Measurements from ENCODE around the gene TMEM143. TPM values are rescaled to one million over a fixed set of nuclear protein-coding genes. Genes with fewer than 3 reads are reported as not detected.
A peak's percentile ranks its signal among the peaks of the same experiment; 100 is the strongest.

TMEM143 gene
- total RNA-seq (2021; fragmentation: NEBNext Ultra II Directional; extraction: Animal tissue kit (Norgen Biotek cat#: 25700)), result 1 to 10 TPM; 5.9 to 9.7 (median 7.7) TPM
- long read RNA-seq, transcript TMEM143-201 (8 exons, 2,560 nt), result major isoform, 8 of 9 reads
- long read RNA-seq, partial matches to known transcripts, result 0 of 9 reads
- long read RNA-seq, other reads (novel, unspliced or antisense), result 0 of 9 reads

DNA sequence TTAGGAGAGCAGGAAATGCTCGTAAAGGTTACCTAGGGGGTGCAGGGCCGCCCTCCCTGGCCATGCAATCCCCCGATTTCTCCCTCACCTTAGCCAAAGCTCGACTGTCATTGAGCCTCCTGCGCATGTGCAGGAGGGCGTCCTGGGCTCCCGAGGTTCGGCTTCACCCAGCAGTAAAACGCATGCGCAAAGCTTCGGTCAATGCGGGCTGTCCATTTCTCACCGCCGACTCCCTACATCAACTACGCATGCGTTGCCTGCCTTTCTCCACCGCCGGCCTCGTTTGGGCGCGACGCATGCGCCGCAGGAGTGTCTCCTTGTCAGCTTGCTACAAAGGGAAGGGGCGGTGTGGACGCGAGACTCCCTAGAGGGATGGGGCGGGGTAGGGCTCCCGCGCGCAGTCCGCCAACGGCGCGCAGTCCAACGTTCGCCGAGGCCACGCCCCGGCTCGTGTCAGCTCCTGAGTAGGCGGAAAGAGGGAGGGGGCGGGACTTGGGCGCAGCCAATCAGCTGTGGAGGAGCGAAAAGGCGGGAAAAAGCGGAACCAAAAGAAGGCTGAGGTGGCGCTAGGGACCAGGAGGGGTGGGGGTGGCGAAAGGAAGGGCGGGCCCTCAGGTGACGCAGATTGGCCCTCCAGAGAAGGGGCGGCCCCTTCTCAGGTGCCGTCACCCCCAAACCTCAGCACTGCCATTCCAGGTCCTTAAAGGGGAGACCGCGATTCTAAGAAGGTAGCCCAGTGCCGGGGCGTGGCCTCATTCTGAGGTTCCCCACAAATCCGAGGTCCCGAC lies at the start of gene TMEM143, which contains the start of gene SYNGR4:
Gene TMEM143 (minus strand): TSS at position 131 of the 788 bp plus-strand sequence. CDS start 20 bp downstream, at position 111.
Gene SYNGR4 (plus strand): TSS at position 558 of the 788 bp plus-strand sequence. CDS start 1,476 bp downstream, outside the sequence.
- H3K27ac Mint-ChIP-seq, result peak within 1 kb of the TSS; percentile 94
- peak; percentile 99 for DNase-seq

DNA sequence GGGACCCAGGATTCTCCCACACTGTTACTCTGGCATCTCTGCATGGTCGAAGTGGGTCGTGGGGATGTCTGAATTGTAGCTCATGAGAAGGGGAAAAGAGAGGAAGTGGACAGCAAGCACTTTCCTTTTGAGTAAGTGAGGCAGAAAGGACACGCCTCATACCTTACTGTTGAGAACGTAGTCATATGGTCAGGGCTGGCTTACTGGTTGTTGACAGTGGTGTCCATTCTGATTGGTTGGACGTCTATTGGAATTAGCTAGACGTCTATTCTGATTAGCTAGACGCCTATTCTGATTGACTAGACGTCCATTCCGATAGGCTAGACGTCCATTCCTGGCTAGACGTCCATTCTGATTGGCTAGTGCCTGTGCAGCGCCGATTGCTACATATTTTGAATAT lies 42.1 kb upstream of the TMEM143 start:
- no peak for DNase-seq
- H3K27me3 Mint-ChIP-seq (ENCODE audit: insufficient read depth), result peaks cover 1% of the 10 kb centered on the region; the same call in 1 of the 2 replicates

More for the DNA sequence above, at the start of gene TMEM143, which contains the start of gene SYNGR4:
- no peaks in the 10 kb centered on the region for H3K9me3 Mint-ChIP-seq
- TF ChIP-seq, protein P1, sequence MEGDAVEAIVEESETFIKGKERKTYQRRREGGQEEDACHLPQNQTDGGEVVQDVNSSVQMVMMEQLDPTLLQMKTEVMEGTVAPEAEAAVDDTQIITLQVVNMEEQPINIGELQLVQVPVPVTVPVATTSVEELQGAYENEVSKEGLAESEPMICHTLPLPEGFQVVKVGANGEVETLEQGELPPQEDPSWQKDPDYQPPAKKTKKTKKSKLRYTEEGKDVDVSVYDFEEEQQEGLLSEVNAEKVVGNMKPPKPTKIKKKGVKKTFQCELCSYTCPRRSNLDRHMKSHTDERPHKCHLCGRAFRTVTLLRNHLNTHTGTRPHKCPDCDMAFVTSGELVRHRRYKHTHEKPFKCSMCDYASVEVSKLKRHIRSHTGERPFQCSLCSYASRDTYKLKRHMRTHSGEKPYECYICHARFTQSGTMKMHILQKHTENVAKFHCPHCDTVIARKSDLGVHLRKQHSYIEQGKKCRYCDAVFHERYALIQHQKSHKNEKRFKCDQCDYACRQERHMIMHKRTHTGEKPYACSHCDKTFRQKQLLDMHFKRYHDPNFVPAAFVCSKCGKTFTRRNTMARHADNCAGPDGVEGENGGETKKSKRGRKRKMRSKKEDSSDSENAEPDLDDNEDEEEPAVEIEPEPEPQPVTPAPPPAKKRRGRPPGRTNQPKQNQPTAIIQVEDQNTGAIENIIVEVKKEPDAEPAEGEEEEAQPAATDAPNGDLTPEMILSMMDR (IDR thresholded peaks at IDR 0.05), result no peak
- peaks cover under 1% of the 10 kb centered on the region for H3K27me3 Mint-ChIP-seq (ENCODE audit: insufficient read depth)
- H3K4me3 Mint-ChIP-seq, result peak within 1 kb of the TSS; percentile 88
- H3K36me3 Mint-ChIP-seq (ENCODE audit: low read depth), result no peaks in the 10 kb centered on the region; the same call in 1 of the 2 replicates
- no peaks in the 10 kb centered on the region for H3K4me1 Mint-ChIP-seq (ENCODE audit: low read depth)

DNA sequence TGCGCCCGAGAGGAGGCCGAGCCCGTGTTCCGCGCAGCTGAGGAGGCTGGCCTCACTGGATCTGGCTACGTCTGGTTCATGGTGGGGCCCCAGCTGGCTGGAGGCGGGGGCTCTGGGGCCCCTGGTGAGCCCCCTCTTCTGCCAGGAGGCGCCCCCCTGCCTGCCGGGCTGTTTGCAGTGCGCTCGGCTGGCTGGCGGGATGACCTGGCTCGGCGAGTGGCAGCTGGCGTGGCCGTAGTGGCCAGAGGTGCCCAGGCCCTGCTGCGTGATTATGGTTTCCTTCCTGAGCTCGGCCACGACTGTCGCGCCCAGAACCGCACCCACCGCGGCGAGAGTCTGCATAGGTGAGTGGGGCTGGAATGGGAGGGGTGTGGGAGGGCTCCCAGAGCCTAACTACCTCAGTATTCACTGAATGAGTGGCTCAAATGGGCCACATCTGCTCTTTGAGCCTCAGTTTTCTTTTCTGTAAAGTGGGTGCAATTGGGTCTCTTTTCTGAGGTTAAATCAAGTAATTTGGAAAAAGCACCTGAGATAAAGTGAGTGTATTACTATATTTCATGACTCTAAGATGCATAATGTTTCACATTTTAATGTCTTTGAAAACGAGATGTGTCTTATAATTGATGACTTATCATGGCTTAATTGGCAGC lies 41.4 kb upstream of the TMEM143 start:
- Mint-ChIP-seq H3K4me3 (no peak overlapping the region), H3K36me3 (ENCODE audit: low read depth) (peaks cover 8% of the 10 kb centered on the region), H3K27ac (no peak overlapping the region), H3K4me1 (ENCODE audit: low read depth) (peaks cover 16% of the 10 kb centered on the region), H3K9me3 (no peaks in the 10 kb centered on the region), H3K27me3 (ENCODE audit: insufficient read depth) (peaks cover 1% of the 10 kb centered on the region; the same call in 1 of the 2 replicates)
- DNase-seq, result no peak
- TF ChIP-seq, protein P1 (IDR thresholded peaks at IDR 0.05), result no peak

More for the DNA sequence above, 42.1 kb upstream of the TMEM143 start:
- TF ChIP-seq, protein P1 (IDR thresholded peaks at IDR 0.05), result no peak
- Mint-ChIP-seq H3K36me3 (ENCODE audit: low read depth) (peaks cover 8% of the 10 kb centered on the region), H3K4me1 (ENCODE audit: low read depth) (peaks cover 12% of the 10 kb centered on the region), H3K4me3 (no peak overlapping the region), H3K27ac (peak overlapping the region; percentile 40; the same call in 1 of the 2 replicates), H3K9me3 (no peaks in the 10 kb centered on the region)

DNA sequence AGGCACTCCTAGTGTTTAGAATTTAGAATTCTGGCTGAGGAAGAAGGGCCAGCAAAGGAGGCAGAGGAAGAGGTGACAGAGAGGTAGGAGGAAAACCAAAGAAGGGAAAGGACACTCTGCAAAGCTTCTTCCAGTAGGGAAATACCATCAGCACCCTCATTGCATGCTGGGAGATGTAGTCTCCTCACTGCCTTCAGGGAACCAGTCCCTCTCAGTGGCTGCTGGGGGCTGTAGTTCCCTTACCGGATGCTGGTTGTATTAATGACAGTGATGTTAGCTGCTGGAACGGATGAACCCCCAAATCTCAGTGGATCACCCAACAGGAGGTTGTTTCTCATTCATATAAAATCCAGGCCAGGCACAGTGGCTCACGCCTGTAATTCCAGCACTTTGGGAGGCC lies 39.9 kb upstream of the TMEM143 start:
- Mint-ChIP-seq H3K4me3 (no peak overlapping the region), H3K36me3 (ENCODE audit: low read depth) (peaks cover 13% of the 10 kb centered on the region), H3K4me1 (ENCODE audit: low read depth) (peaks cover 25% of the 10 kb centered on the region), H3K27ac (no peak overlapping the region), H3K27me3 (ENCODE audit: insufficient read depth) (peaks cover 3% of the 10 kb centered on the region), H3K9me3 (peaks cover 10% of the 10 kb centered on the region)
- TF ChIP-seq, protein P1 (IDR thresholded peaks at IDR 0.05), result no peak
- DNase-seq, result peak; percentile 54

DNA sequence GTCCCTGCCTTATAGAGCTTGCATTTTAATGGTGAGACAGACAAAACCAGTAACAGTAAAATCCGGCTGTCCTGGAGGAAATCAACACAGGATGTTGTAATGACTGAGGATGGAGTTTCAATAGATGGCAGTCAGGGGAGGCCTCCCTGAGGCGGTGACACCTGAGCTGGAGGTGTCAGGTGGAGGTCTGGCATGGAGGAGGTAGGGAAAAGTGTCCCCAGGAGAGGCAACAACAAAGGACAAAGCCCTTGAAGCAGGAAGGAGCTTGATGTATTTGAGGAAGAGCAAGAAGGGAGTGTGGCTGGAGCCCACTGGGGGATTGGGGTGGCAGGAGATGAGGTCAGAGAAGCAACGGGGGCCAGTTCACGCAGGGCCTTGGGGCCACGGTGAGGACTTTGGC lies 37.5 kb upstream of the TMEM143 start:
- TF ChIP-seq, protein P1 (IDR thresholded peaks at IDR 0.05), result no peak
- Mint-ChIP-seq H3K27me3 (ENCODE audit: insufficient read depth) (peaks cover 14% of the 10 kb centered on the region), H3K36me3 (ENCODE audit: low read depth) (peaks cover 13% of the 10 kb centered on the region), H3K27ac (no peak overlapping the region), H3K4me3 (no peak overlapping the region), H3K9me3 (peaks cover 10% of the 10 kb centered on the region), H3K4me1 (ENCODE audit: low read depth) (peaks cover 38% of the 10 kb centered on the region)
- DNase-seq, result no peak
